HL-60 (cell line): ENCODE data around the gene SP9.

Experiments
- DNase-seq, 2 experiments: peaks; one replicate each; pipeline ENCODE4 v3.0.0-alpha.2; 2010 to 2020; ENCODE audit warnings: low read depth in 1 of 2, low spot score in 1 of 2
- H3K27ac ChIP-seq: fragments of 250-450 bp; sonication (Bioruptor Pico); replicated peaks from 2 replicates; pipeline ENCODE4 v1.5.1; 2020; ENCODE audit warnings: mild to moderate bottlenecking, moderate library complexity
- H3K27me3 ChIP-seq: fragments of 250-450 bp; sonication (Bioruptor Pico); 2 replicates; pipeline ENCODE4 v1.5.1; 2021; ENCODE audit warnings: mild to moderate bottlenecking, moderate library complexity; ENCODE audit not compliant: insufficient read depth, poor library complexity, severe bottlenecking
- H3K4me3 ChIP-seq: replicated peaks from 2 replicates; pipeline ENCODE4 v1.5.1; 2011; ENCODE audit warnings: mild to moderate bottlenecking, control low read depth, low read length; ENCODE audit not compliant: insufficient read depth
- GABPA ChIP-seq: IDR thresholded peaks from 2 replicates; pipeline ENCODE4 v1.6.1; 2012; ENCODE audit warnings: low read depth
- POLR2AphosphoS5 ChIP-seq: IDR thresholded peaks from 2 replicates; pipeline ENCODE4 v1.6.1; 2012; ENCODE audit warnings: low read depth
- REST ChIP-seq: IDR thresholded peaks from 2 replicates; pipeline ENCODE4 v1.6.1; 2012; ENCODE audit warnings: low read depth; ENCODE audit not compliant: insufficient replicate concordance
- SPI1 ChIP-seq: IDR thresholded peaks from 2 replicates; pipeline ENCODE4 v1.6.1; 2012; ENCODE audit warnings: low read depth, mild to moderate bottlenecking, borderline replicate concordance
- TF ChIP-seq, protein P1 (sequence below): IDR thresholded peaks from one replicate; pipeline ENCODE4 v1.5.1; 2011; ENCODE audit warnings: low read length, control low read depth, inconsistent platforms; ENCODE audit not compliant: insufficient read depth

SP9 gene

DNA sequence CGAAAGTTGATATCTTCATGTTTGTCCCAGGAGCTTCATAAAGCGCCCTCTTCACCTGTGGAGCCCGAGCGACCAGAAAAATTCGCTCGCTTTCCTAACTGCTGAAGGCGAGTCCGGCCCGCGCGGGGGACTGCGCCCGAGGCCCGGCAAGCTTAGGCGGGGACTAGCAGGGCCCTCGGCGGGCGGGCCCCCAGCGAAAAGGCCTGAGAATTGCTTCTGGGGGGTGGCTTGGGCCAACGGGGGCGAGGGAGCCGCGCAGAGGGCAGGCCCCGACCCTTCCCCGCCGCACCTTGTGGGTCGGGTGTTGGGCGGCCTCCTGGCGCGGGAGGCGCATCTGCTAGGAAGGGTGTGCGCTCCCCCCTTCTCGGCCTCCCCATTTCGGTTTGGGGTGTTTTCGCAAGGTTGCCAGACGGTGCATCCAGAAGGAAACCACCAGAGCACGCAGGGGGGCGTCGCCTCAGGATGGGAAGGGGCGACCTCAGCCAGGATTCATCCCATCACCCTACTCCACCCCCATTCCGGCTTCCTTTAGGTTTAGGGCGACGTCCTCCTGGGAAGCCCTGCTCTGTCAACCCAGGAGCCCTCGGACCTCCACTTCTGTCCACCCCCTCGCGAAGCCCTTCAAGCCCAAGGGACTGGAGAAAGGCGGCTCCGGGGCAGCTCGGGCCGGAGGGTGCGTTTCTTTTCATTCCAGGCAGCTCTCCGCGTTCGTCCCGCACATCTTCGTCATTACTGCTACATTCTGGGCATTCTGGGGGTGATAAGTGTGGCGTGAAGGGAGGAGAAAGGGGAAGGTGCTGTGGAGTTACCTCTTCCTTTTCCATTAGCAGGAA is 9.1 kb downstream of the SP9 start:
- Histone ChIP-seq H3K4me3 (no peak overlapping the region), H3K27me3 (peaks cover 59% of the 10 kb centered on the region), H3K27ac (no peak overlapping the region)
- DNase-seq: no peak
- TF ChIP-seq SPI1 (no peak), REST (no peak)
- TF ChIP-seq, protein P1, sequence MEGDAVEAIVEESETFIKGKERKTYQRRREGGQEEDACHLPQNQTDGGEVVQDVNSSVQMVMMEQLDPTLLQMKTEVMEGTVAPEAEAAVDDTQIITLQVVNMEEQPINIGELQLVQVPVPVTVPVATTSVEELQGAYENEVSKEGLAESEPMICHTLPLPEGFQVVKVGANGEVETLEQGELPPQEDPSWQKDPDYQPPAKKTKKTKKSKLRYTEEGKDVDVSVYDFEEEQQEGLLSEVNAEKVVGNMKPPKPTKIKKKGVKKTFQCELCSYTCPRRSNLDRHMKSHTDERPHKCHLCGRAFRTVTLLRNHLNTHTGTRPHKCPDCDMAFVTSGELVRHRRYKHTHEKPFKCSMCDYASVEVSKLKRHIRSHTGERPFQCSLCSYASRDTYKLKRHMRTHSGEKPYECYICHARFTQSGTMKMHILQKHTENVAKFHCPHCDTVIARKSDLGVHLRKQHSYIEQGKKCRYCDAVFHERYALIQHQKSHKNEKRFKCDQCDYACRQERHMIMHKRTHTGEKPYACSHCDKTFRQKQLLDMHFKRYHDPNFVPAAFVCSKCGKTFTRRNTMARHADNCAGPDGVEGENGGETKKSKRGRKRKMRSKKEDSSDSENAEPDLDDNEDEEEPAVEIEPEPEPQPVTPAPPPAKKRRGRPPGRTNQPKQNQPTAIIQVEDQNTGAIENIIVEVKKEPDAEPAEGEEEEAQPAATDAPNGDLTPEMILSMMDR: no peak

DNA sequence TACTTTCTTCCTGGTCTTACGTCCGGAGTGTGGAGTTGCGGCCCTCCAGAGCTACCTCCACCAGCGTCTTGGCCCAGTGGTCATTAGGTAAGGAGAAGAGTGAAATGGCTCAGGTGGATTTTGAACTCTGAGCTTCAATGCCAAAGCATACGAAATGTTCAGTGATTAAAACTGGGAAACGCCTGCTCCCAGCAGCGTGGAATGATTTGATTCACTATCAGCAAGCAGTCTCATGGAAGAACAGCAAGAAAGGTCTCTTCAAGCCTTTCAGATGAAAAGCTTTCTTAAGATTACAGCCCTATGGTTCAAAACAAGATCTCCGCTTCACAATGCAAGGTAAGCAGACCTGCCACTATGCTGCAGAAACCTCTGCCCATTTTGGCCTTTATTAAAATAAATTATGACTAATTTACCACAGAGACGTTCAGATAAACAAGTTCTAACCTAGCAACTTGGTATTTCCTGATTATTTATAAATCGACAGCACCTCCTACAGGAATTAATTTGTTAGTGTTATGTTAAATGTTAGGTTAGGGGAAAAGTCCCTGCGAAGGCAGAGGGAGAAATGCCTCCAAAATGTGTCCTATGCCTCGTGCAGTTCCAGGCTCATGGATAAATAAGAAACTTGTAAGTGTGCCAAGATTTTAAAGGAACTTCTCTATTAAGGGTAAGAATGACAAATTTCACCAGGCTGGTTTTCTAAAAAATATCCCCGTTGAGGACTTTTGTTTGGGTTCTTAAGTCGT is 10.1 kb downstream of the SP9 start:
- Histone ChIP-seq H3K4me3 (no peak overlapping the region), H3K27me3 (peaks cover 49% of the 10 kb centered on the region)
- no peak for DNase-seq

More for the DNA sequence above, 10.1 kb downstream of the SP9 start:
- H3K27ac ChIP-seq: no peak overlapping the region
- TF ChIP-seq SPI1 (no peak), POLR2AphosphoS5 (no peak), GABPA (no peak), REST (no peak)
- TF ChIP-seq, protein P1: no peak
